ENCODE measurements around the gene CTSF.

GRCh38 chr11:66561178-66561974 is 7.0 kb downstream of the CTSF start:
- TF ChIP-seq CTCF (conservative IDR thresholded peaks at IDR 0.05; ENCODE audit: low read length) (no peak), EZH2phosphoT487 (IDR thresholded peaks at IDR 0.05; ENCODE audit: borderline replicate concordance, low read depth, low read length) (no peak)
